ENCODE data around the gene GCAT.

DNA sequence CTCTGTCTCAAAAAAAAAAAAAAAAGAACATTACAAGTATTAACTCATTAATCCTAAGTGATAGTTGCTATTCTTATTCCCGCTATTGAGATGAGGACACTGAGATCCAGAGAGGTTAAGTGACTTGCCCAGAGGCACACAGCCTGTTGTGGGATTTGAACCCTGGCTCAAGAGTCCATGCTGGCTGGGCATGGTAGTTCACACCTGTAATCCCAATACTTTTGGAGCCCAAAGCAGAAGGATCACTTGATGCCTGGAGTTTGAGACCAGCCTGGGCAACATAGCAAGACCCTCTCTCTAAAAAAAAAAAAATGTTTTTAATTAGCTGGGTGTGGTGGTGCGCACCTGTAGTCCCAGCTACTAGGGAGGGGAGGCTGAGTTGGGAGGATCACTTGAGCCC lies 4.1 kb downstream of the GCAT start:
- TF ChIP-seq, protein P1, sequence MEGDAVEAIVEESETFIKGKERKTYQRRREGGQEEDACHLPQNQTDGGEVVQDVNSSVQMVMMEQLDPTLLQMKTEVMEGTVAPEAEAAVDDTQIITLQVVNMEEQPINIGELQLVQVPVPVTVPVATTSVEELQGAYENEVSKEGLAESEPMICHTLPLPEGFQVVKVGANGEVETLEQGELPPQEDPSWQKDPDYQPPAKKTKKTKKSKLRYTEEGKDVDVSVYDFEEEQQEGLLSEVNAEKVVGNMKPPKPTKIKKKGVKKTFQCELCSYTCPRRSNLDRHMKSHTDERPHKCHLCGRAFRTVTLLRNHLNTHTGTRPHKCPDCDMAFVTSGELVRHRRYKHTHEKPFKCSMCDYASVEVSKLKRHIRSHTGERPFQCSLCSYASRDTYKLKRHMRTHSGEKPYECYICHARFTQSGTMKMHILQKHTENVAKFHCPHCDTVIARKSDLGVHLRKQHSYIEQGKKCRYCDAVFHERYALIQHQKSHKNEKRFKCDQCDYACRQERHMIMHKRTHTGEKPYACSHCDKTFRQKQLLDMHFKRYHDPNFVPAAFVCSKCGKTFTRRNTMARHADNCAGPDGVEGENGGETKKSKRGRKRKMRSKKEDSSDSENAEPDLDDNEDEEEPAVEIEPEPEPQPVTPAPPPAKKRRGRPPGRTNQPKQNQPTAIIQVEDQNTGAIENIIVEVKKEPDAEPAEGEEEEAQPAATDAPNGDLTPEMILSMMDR (optimal IDR thresholded peaks at IDR 0.05 in 1 of 3, IDR thresholded peaks at IDR 0.05 in 1 of 3, conservative IDR thresholded peaks at IDR 0.05 in 1 of 3; ENCODE audit: extremely low read depth in 1 of 3, insufficient read depth in 2 of 3, low read length in 3 of 3) = no peak
- TF ChIP-seq EZH2 (IDR thresholded peaks at IDR 0.05; ENCODE audit: low read length) = no peak
